ENCODE measurements around the gene SARS2. TPM values are rescaled to one million over a fixed set of nuclear protein-coding genes. Genes with fewer than 3 reads are reported as not detected.
"Not testable (repeated sequence)": the region's sequence is repeated elsewhere in the genome, so short reads cannot be mapped to it uniquely, and the experiment has no call there.

Gene SARS2
- total RNA-seq, 1 donor from 2014 or later: 13.6 TPM

GRCh38 chr19:38975214-38975860 is 44.8 kb upstream of the SARS2 start, which contains the start of gene FBXO17:
Gene FBXO17, minus strand, starts transcription at chr19:38975742. Its CDS starts 25,423 bp downstream, at chr19:38950319.
- H3K9me3 ChIP-seq (replicated peaks): peaks cover 4% of the 10 kb centered on the region
- no peak for TF ChIP-seq CTCF (IDR thresholded peaks at IDR 0.05; ENCODE audit: borderline replicate concordance)
- H3K27me3 ChIP-seq (ENCODE audit: low read depth): peaks cover 57% of the 10 kb centered on the region
- peaks cover 30% of the 10 kb centered on the region for H3K4me1 ChIP-seq
- peak within 1 kb of the TSS; percentile 86 for H3K27ac ChIP-seq (replicated peaks)
- intact Hi-C loops (cut with micrococcal nuclease): no loop called here
- peak; percentile 52 for DNase-seq
- no peaks in the 10 kb centered on the region for H3K36me3 ChIP-seq
- peak within 1 kb of the TSS; percentile 76 for H3K4me3 ChIP-seq

GRCh38 chr19:38974624-38975213 is 44.2 kb upstream of the SARS2 start:
- intact Hi-C loops (cut with micrococcal nuclease): no loop called here
- no peaks in the 10 kb centered on the region for H3K9me3 ChIP-seq (replicated peaks)
- peaks cover 30% of the 10 kb centered on the region for H3K4me1 ChIP-seq
- H3K36me3 ChIP-seq: no peaks in the 10 kb centered on the region
- peak overlapping the region; percentile 86 for H3K27ac ChIP-seq (replicated peaks)
- H3K27me3 ChIP-seq (ENCODE audit: low read depth): peaks cover 54% of the 10 kb centered on the region
- no peak for DNase-seq
- peak overlapping the region; percentile 76 for H3K4me3 ChIP-seq
- no peak for TF ChIP-seq CTCF (IDR thresholded peaks at IDR 0.05; ENCODE audit: borderline replicate concordance)

- TF ChIP-seq CTCF (IDR thresholded peaks at IDR 0.05; ENCODE audit: borderline replicate concordance): no peak
- Histone ChIP-seq H3K4me3 (no peak overlapping the region), H3K36me3 (no peaks in the 10 kb centered on the region), H3K27me3 (ENCODE audit: low read depth) (peaks cover 27% of the 10 kb centered on the region), H3K27ac (replicated peaks) (no peak overlapping the region), H3K4me1 (peaks cover 27% of the 10 kb centered on the region), H3K9me3 (replicated peaks) (no peaks in the 10 kb centered on the region)
- intact Hi-C loops (cut with micrococcal nuclease): no loop called here
- DNase-seq: no peak
Observed at GRCh38 chr19:38971672-38972071, 41.1 kb upstream of the SARS2 start.

- H3K36me3 ChIP-seq: no peaks in the 10 kb centered on the region
- H3K27me3 ChIP-seq (ENCODE audit: low read depth): peaks cover 19% of the 10 kb centered on the region
- H3K4me1 ChIP-seq: peaks cover 19% of the 10 kb centered on the region
- no peaks in the 10 kb centered on the region for H3K9me3 ChIP-seq (replicated peaks)
- no peak overlapping the region for H3K4me3 ChIP-seq
- intact Hi-C loops (cut with micrococcal nuclease): no loop called here
- DNase-seq: no peak
- TF ChIP-seq CTCF (IDR thresholded peaks at IDR 0.05; ENCODE audit: borderline replicate concordance): no peak
- no peak overlapping the region for H3K27ac ChIP-seq (replicated peaks)
Observed at GRCh38 chr19:38970664-38971532, 40.3 kb upstream of the SARS2 start.

- intact Hi-C loops (cut with micrococcal nuclease); H3K36me3 ChIP-seq; DNase-seq; H3K27ac ChIP-seq (replicated peaks); H3K4me3 ChIP-seq; H3K27me3 ChIP-seq (ENCODE audit: low read depth); H3K9me3 ChIP-seq (replicated peaks); H3K4me1 ChIP-seq: not testable (repeated sequence)
Observed at GRCh38 chr19:38966149-38966548, 35.6 kb upstream of the SARS2 start.
